B cell (primary cell): ENCODE measurements around the gene URGCP. TPM values are rescaled to one million over a fixed set of nuclear protein-coding genes. Genes with fewer than 3 reads are reported as not detected.
A peak's percentile ranks its signal among the peaks of the same experiment; 100 is the strongest.

Source experiments
- ATAC-seq: fragments of 200-7000 bp; cut with Tn5 transposase; one replicate; pipeline ENCODE4 v1.10.0; 2021; ENCODE audit warnings: low read depth, mild to moderate bottlenecking, moderate number of reproducible peaks, moderate library complexity
- CTCF ChIA-PET: fragments of 350-600 bp; sonication (Branson Sonifier 250); formaldehyde crosslinking; loops from one replicate; lab custom pipeline; 2021; ENCODE audit warnings: antibody characterized with exemption, inconsistent platforms; lab: Charles Lee
- POLR2A ChIA-PET: fragments of 350-600 bp; sonication (Branson Sonifier 250); formaldehyde crosslinking; loops from one replicate; lab custom pipeline; 2021; ENCODE audit warnings: antibody characterized with exemption; lab: Charles Lee
- DNase-seq: peaks from one replicate; pipeline ENCODE4 v3.0.0; 2013
- H2AFZ ChIP-seq: 2 replicates; pipeline ENCODE4 v1.6.1; 2012; ENCODE audit warnings: mild to moderate bottlenecking, low read depth, low read length; ENCODE audit not compliant: insufficient read depth, poor library complexity, severe bottlenecking
- H3K27ac ChIP-seq, 2 donors: 1 replicate in 1 of 2; 2 replicates in 1 of 2; pipeline ENCODE4 v1.5.1; 2012 to 2013; ENCODE audit warnings: low read length in 2 of 2, mild to moderate bottlenecking in 2 of 2, moderate library complexity in 1 of 2
- H3K27me3 ChIP-seq, 4 experiments: fragments of 200-600 bp in 1 of 4; sonication (generic) in 1 of 4; replicated peaks in 1 of 4; 1 replicate in 2 of 4; 2 replicates in 2 of 4; pipeline versions ENCODE4 v1.6.1 to v1.7.0; 2013 to 2016; ENCODE audit warnings: low read length in 3 of 4, mild to moderate bottlenecking in 2 of 4, mixed read lengths in 1 of 4, moderate library complexity in 1 of 4; ENCODE audit not compliant: insufficient read depth in 4 of 4, control insufficient read depth in 3 of 4; ENCODE audit errors: control extremely low read depth in 1 of 4
- H3K36me3 ChIP-seq, 2 experiments: replicated peaks in 1 of 2; 1 replicate in 1 of 2; 2 replicates in 1 of 2; pipeline versions ENCODE4 v1.6.1 to v1.7.1; 2013; ENCODE audit warnings: low read length in 1 of 2; ENCODE audit not compliant: insufficient read depth in 2 of 2, control insufficient read depth in 1 of 2; ENCODE audit errors: control extremely low read depth in 1 of 2, extremely low read depth in 1 of 2
- H3K4me1 ChIP-seq, 2 donors: fragments of 200-600 bp in 1 of 2; sonication (generic) in 1 of 2; 1 replicate in 1 of 2; 2 replicates in 1 of 2; pipeline versions ENCODE4 v1.5.1 to v1.6.1; 2013 to 2017; ENCODE audit warnings: low read length in 2 of 2; ENCODE audit not compliant: control insufficient read depth in 2 of 2, insufficient read depth in 2 of 2
- H3K4me2 ChIP-seq: replicated peaks from 2 replicates; pipeline ENCODE3; 2012; ENCODE audit warnings: mild to moderate bottlenecking, low read depth, low read length; ENCODE audit not compliant: poor library complexity, severe bottlenecking
- H3K4me3 ChIP-seq, 5 experiments: fragments of 200-600 bp in 1 of 5; sonication (generic) in 1 of 5; 1 replicate in 3 of 5; 2 replicates in 2 of 5; pipeline versions ENCODE4 v1.5.1 to v1.7.0; 2011 to 2016; ENCODE audit warnings: low read length in 4 of 5, mild to moderate bottlenecking in 4 of 5, low read depth in 2 of 5, control low read depth in 1 of 5, moderate library complexity in 1 of 5; ENCODE audit not compliant: insufficient read depth in 1 of 5; ENCODE audit errors: control extremely low read depth in 1 of 5, extremely low read depth in 1 of 5
- H3K79me2 ChIP-seq: fragments of 200-600 bp; sonication (generic); one replicate; pipeline ENCODE4 v1.6.0; 2016; ENCODE audit warnings: low read length; ENCODE audit not compliant: control insufficient read depth, insufficient read depth
- H3K9ac ChIP-seq: fragments of 200-600 bp; sonication (generic); 2 replicates; pipeline ENCODE4 v1.6.1; 2017; ENCODE audit warnings: mild to moderate bottlenecking, low read length, moderate library complexity
- H3K9me3 ChIP-seq, 3 donors: one replicate each; pipeline versions ENCODE4 v1.6.1 to v1.7.1; 2013; ENCODE audit warnings: low read length in 2 of 3; ENCODE audit not compliant: control insufficient read depth in 2 of 3, insufficient read depth in 1 of 3; ENCODE audit errors: control extremely low read depth in 1 of 3
- H4K20me1 ChIP-seq: 2 replicates; pipeline ENCODE4 v1.6.0; 2012; ENCODE audit warnings: mild to moderate bottlenecking, low read length; ENCODE audit not compliant: insufficient read depth, control insufficient read depth, poor library complexity, severe bottlenecking
- H3K27ac Mint-ChIP-seq: one replicate; pipeline ENCODE4 v1.8.0; 2021; ENCODE audit warnings: mixed read lengths
- H3K27me3 Mint-ChIP-seq: one replicate; pipeline ENCODE4 v1.8.0; 2021; ENCODE audit warnings: mixed read lengths
- H3K4me1 Mint-ChIP-seq: one replicate; pipeline ENCODE4 v1.8.0; 2021; ENCODE audit warnings: mixed read lengths
- H3K4me3 Mint-ChIP-seq: one replicate; pipeline ENCODE4 v1.8.0; 2021; ENCODE audit warnings: mixed read lengths
- H3K9me3 Mint-ChIP-seq: one replicate; pipeline ENCODE4 v1.8.0; 2022; ENCODE audit warnings: mixed read lengths; ENCODE audit not compliant: insufficient read depth
- CTCF ChIP-seq: fragments of 200-600 bp; IDR thresholded peaks from one replicate; pipeline ENCODE4 v1.8.0; 2022; ENCODE audit warnings: antibody characterized with exemption, mild to moderate bottlenecking
- EZH2 ChIP-seq: IDR thresholded peaks from 2 replicates; pipeline ENCODE4 v1.6.1; 2012; ENCODE audit warnings: borderline replicate concordance, low read depth, mild to moderate bottlenecking, moderate library complexity, low read length; ENCODE audit not compliant: insufficient read depth, poor library complexity, severe bottlenecking
- WGBS: methylation state at CpG from one replicate; pipeline ENCODE4 v1.1.5; 2013; ENCODE audit warnings: missing lambda C conversion rate; ENCODE audit not compliant: insufficient coverage; 5-methylcytosine and 5-hydroxymethylcytosine counted together
- intact Hi-C: fragments of 100-400 bp; cut with micrococcal nuclease; formaldehyde crosslinking; loops from one replicate; pipeline ENCODE4 v1.10.0; 2022
- polyA plus RNA-seq: library from polyadenylated mRNA; depleted of rRNA; stranded (reverse); fragments of >200 nt; gene quantifications from 2 replicates; pipeline ENCODE4 v1.2.3, GENCODE V29; 2012
- total RNA-seq, 2 donors: library from RNA; stranded (reverse); fragments of 120-200 nt in 1 of 2; gene quantifications; 1 replicate in 1 of 2; 2 replicates in 1 of 2; pipeline versions ENCODE4 v1.2.3 to v1.2.4, GENCODE V29; 2013 to 2022

URGCP gene
- total and polyA plus RNA-seq, 2 donors (not counting 1 experiment from before 2014, with no cell fraction given) = 16.5 to 25.1 TPM

GRCh38 chr7:43869867-43870240 lies 36.5 kb downstream of the URGCP start:
- no peaks in the 10 kb centered on the region for H3K79me2 ChIP-seq
- H3K36me3 ChIP-seq = peaks cover 0 to 17% of the 10 kb centered on the region in 2 experiments
- peak overlapping the region; percentile 94 for H3K4me2 ChIP-seq
- H3K4me1 ChIP-seq = peaks cover 15 to 19% of the 10 kb centered on the region in 2 donors
- peak overlapping the region; percentile 46 to 63 for H3K27ac ChIP-seq
- intact Hi-C loops = loop anchor here (1.0 to 5.0 kb wide), 7 partner anchors 31 to 1987 kb away; partner anchors contain the start of genes COA1, MRPL32, NUDCD3 and PSMA2
- H3K9me3 ChIP-seq = peaks cover 0 to 3% (median 0%) of the 10 kb centered on the region in 3 donors
- no peaks in the 10 kb centered on the region for H3K27me3 Mint-ChIP-seq
- TF ChIP-seq CTCF = no peak
- no peak for TF ChIP-seq EZH2
- ChIA-PET POLR2A (interaction anchor here (0.6 to 1.3 kb wide), 5 partner anchors 35 to 1112 kb away, joined by 3 to 6 read pairs (median 3); partner anchors contain the start of genes STK17A and UBE2D4), CTCF (interaction anchor here (1.3 kb wide), 1 partner anchor 32 kb away, joined by 3 read pairs; no protein-coding TSS in a partner anchor)
- DNase-seq (no peak), ATAC-seq (peak; percentile 3)
- H4K20me1 ChIP-seq = no peaks in the 10 kb centered on the region
- peak overlapping the region; percentile 17 to 91 (median 70) for H3K4me3 ChIP-seq
- peak overlapping the region; percentile 97 for H2AFZ ChIP-seq
- H3K4me1 Mint-ChIP-seq = peaks cover 22% of the 10 kb centered on the region
- H3K4me3 Mint-ChIP-seq = peak overlapping the region; percentile 91
- H3K9me3 Mint-ChIP-seq = no peaks in the 10 kb centered on the region
- peak overlapping the region; percentile 84 for H3K27ac Mint-ChIP-seq
- no peaks in the 10 kb centered on the region for H3K27me3 ChIP-seq
- peak overlapping the region; percentile 79 for H3K9ac ChIP-seq
- WGBS = 27% methylated on average over 9 of the region's 13 CpGs
